Large intestine (tissue), 3 donors: ENCODE data around the gene CTBP1. TPM values are rescaled to one million over a fixed set of nuclear protein-coding genes. Genes with fewer than 3 reads are reported as not detected.
A peak's percentile ranks its signal among the peaks of the same experiment; 100 is the strongest.

Experiments
- DNase-seq, 2 donors: peaks; one replicate each; pipeline versions ENCODE4 v3.0.0 to v3.0.0-alpha.2; 2013
- H3K27ac ChIP-seq: one replicate; pipeline ENCODE4 v1.5.1; 2013; ENCODE audit warnings: low read length
- H3K27me3 ChIP-seq: 2 replicates; pipeline ENCODE4 v1.6.1; 2013; ENCODE audit warnings: low read length; ENCODE audit not compliant: control insufficient read depth, insufficient read depth
- H3K36me3 ChIP-seq: 2 replicates; pipeline ENCODE4 v1.6.1; 2013; ENCODE audit warnings: low read length; ENCODE audit not compliant: control insufficient read depth, insufficient read depth
- H3K4me1 ChIP-seq: one replicate; pipeline ENCODE4 v1.6.1; 2013; ENCODE audit warnings: low read length; ENCODE audit not compliant: control insufficient read depth, insufficient read depth
- H3K4me3 ChIP-seq: one replicate; pipeline ENCODE4 v1.5.1; 2013; ENCODE audit warnings: low read length
- H3K9me3 ChIP-seq: one replicate; pipeline ENCODE4 v1.6.1; 2013; ENCODE audit warnings: mild to moderate bottlenecking, low read depth, low read length, moderate library complexity; ENCODE audit not compliant: control insufficient read depth
- WGBS: methylation state at CpG from one replicate; pipeline ENCODE4 v1.1.5; 2013; ENCODE audit warnings: low lambda C conversion rate; ENCODE audit not compliant: insufficient coverage; 5-methylcytosine and 5-hydroxymethylcytosine counted together
- polyA plus RNA-seq: library from polyadenylated mRNA; unstranded; fragments of 120-200 nt; gene quantifications from one replicate; pipeline ENCODE4 v1.2.1, GENCODE V29; 2013

Gene CTBP1
- polyA plus RNA-seq, 1 donor, result 134 TPM

GRCh38 chr4:1194010-1194900, 54.7 kb downstream of the CTBP1 start:
- no peak overlapping the region for H3K4me3 ChIP-seq
- no peaks in the 10 kb centered on the region for H3K27me3 ChIP-seq
- H3K9me3 ChIP-seq, result no peaks in the 10 kb centered on the region
- peaks cover 4% of the 10 kb centered on the region for H3K36me3 ChIP-seq
- no peak overlapping the region for H3K27ac ChIP-seq
- peaks cover 10% of the 10 kb centered on the region for H3K4me1 ChIP-seq
- DNase-seq, result no peak
- 90% methylated on average over 2 of the region's 52 CpGs for WGBS

GRCh38 chr4:1193206-1194009, 55.5 kb downstream of the CTBP1 start:
- H3K9me3 ChIP-seq, result no peaks in the 10 kb centered on the region
- no peak for DNase-seq
- no CpG with 5 or more reads among the region's 28 CpGs for WGBS
- no peak overlapping the region for H3K4me3 ChIP-seq
- H3K36me3 ChIP-seq, result peaks cover 4% of the 10 kb centered on the region
- peaks cover 10% of the 10 kb centered on the region for H3K4me1 ChIP-seq
- H3K27me3 ChIP-seq, result no peaks in the 10 kb centered on the region
- H3K27ac ChIP-seq, result no peak overlapping the region

- H3K27me3 ChIP-seq, result no peaks in the 10 kb centered on the region
- no peaks in the 10 kb centered on the region for H3K9me3 ChIP-seq
- peaks cover 4% of the 10 kb centered on the region for H3K36me3 ChIP-seq
- no CpG with 5 or more reads among the region's 13 CpGs for WGBS
- peaks cover 10% of the 10 kb centered on the region for H3K4me1 ChIP-seq
- DNase-seq, result no peak
- no peak overlapping the region for H3K4me3 ChIP-seq
- peak overlapping the region; percentile 53 for H3K27ac ChIP-seq
Observed at GRCh38 chr4:1192493-1193205, 56.3 kb downstream of the CTBP1 start.

GRCh38 chr4:1192091-1192492, 56.8 kb downstream of the CTBP1 start:
- no peaks in the 10 kb centered on the region for H3K9me3 ChIP-seq
- no peaks in the 10 kb centered on the region for H3K27me3 ChIP-seq
- peak overlapping the region; percentile 70 for H3K27ac ChIP-seq
- H3K4me3 ChIP-seq, result no peak overlapping the region
- peaks cover 10% of the 10 kb centered on the region for H3K4me1 ChIP-seq
- no CpG with 5 or more reads among the region's 4 CpGs for WGBS
- peak; percentile 64 to 72 for DNase-seq
- peaks cover 4% of the 10 kb centered on the region for H3K36me3 ChIP-seq

- WGBS, result no CpG with 5 or more reads among the region's 5 CpGs
- peaks cover 10% of the 10 kb centered on the region for H3K4me1 ChIP-seq
- H3K36me3 ChIP-seq, result peaks cover 2% of the 10 kb centered on the region
- H3K27me3 ChIP-seq, result no peaks in the 10 kb centered on the region
- H3K27ac ChIP-seq, result peak overlapping the region; percentile 70
- H3K9me3 ChIP-seq, result no peaks in the 10 kb centered on the region
- no peak overlapping the region for H3K4me3 ChIP-seq
- DNase-seq, result no peak
Observed at GRCh38 chr4:1191621-1192020, 57.3 kb downstream of the CTBP1 start.

GRCh38 chr4:1187182-1187581, 61.7 kb downstream of the CTBP1 start:
- no peaks in the 10 kb centered on the region for H3K36me3 ChIP-seq
- H3K4me1 ChIP-seq, result peaks cover 3% of the 10 kb centered on the region
- no CpG with 5 or more reads among the region's 1 CpG for WGBS
- H3K9me3 ChIP-seq, result no peaks in the 10 kb centered on the region
- H3K27ac ChIP-seq, result no peak overlapping the region
- H3K4me3 ChIP-seq, result no peak overlapping the region
- no peaks in the 10 kb centered on the region for H3K27me3 ChIP-seq
- no peak for DNase-seq

GRCh38 chr4:1183985-1184773, 64.8 kb downstream of the CTBP1 start:
- no peaks in the 10 kb centered on the region for H3K36me3 ChIP-seq
- no peaks in the 10 kb centered on the region for H3K27me3 ChIP-seq
- WGBS, result 60% methylated on average over 1 of the region's 6 CpGs
- no peak for DNase-seq
- no peak overlapping the region for H3K4me3 ChIP-seq
- H3K27ac ChIP-seq, result no peak overlapping the region
- peaks cover 13% of the 10 kb centered on the region for H3K9me3 ChIP-seq
- no peaks in the 10 kb centered on the region for H3K4me1 ChIP-seq

GRCh38 chr4:1182313-1182712, 66.6 kb downstream of the CTBP1 start:
- DNase-seq, result no peak
- Histone ChIP-seq H3K27me3 (no peaks in the 10 kb centered on the region), H3K36me3 (no peaks in the 10 kb centered on the region), H3K27ac (no peak overlapping the region), H3K4me1 (no peaks in the 10 kb centered on the region), H3K9me3 (peaks cover 13% of the 10 kb centered on the region), H3K4me3 (no peak overlapping the region)

- Histone ChIP-seq H3K36me3 (no peaks in the 10 kb centered on the region), H3K4me1 (no peaks in the 10 kb centered on the region), H3K27me3 (no peaks in the 10 kb centered on the region), H3K4me3 (no peak overlapping the region), H3K27ac (no peak overlapping the region), H3K9me3 (peaks cover 13% of the 10 kb centered on the region)
- DNase-seq, result no peak
Observed at GRCh38 chr4:1180663-1181062, 68.3 kb downstream of the CTBP1 start.

- DNase-seq, result no peak
- no CpG with 5 or more reads among the region's 1 CpG for WGBS
- Histone ChIP-seq H3K4me3 (no peak overlapping the region), H3K4me1 (no peaks in the 10 kb centered on the region), H3K36me3 (no peaks in the 10 kb centered on the region), H3K9me3 (peaks cover 13% of the 10 kb centered on the region), H3K27ac (no peak overlapping the region), H3K27me3 (peaks cover 3% of the 10 kb centered on the region)
Observed at GRCh38 chr4:1179976-1180375, 69.0 kb downstream of the CTBP1 start.
